AG04450 (cell line): ENCODE data around the gene TNFAIP8L2. TPM values are rescaled to one million over a fixed set of nuclear protein-coding genes. Genes with fewer than 3 reads are reported as not detected.

Experiments used
- polyA plus RNA-seq: library from polyadenylated mRNA; depleted of rRNA; stranded (reverse); fragments of >200 nt; gene quantifications from 2 replicates; pipeline ENCODE4 v1.2.3, GENCODE V29; 2011; rRNA removed

Gene TNFAIP8L2
- polyA plus RNA-seq, 1 experiment: not detected

Other genes starting within 250 kb of the TNFAIP8L2 start
- gene SETDB1, start 230.3 kb upstream of the TNFAIP8L2 start, polyA plus RNA-seq: 30.8 and 35.5 TPM in 2 replicates
- 193 and 217 TPM in 2 replicates for gene CERS2, start 181.8 kb upstream of the TNFAIP8L2 start, polyA plus RNA-seq
- 0.10 and 0.21 TPM in 2 replicates for gene ANXA9, start 174.4 kb upstream of the TNFAIP8L2 start, polyA plus RNA-seq
- 12.8 and 18.0 TPM in 2 replicates for gene MINDY1, start 149.7 kb upstream of the TNFAIP8L2 start, polyA plus RNA-seq
- 18.3 and 21.7 TPM in 2 replicates for gene PRUNE1, start 148.2 kb upstream of the TNFAIP8L2 start, polyA plus RNA-seq
- 0.09 and 0.16 TPM in 2 replicates for gene BNIPL, start 120.1 kb upstream of the TNFAIP8L2 start, polyA plus RNA-seq
- gene C1orf56, start 108.9 kb upstream of the TNFAIP8L2 start, polyA plus RNA-seq: 1.3 and 1.9 TPM in 2 replicates
- gene CDC42SE1, start 97.0 kb upstream of the TNFAIP8L2 start, polyA plus RNA-seq: 66.3 and 70.3 TPM in 2 replicates
- 25.2 and 28.3 TPM in 2 replicates for gene MLLT11, start 96.3 kb upstream of the TNFAIP8L2 start, polyA plus RNA-seq
- 9.8 and 10.0 TPM in 2 replicates for gene GABPB2, start 85.9 kb upstream of the TNFAIP8L2 start, polyA plus RNA-seq
- 1.3 and 1.8 TPM in 2 replicates for gene SEMA6C, start 10.0 kb upstream of the TNFAIP8L2 start, polyA plus RNA-seq
- gene LYSMD1, start 9.3 kb downstream of the TNFAIP8L2 start, polyA plus RNA-seq: 9.1 and 9.6 TPM in 2 replicates
- 24.9 and 29.2 TPM in 2 replicates for gene SCNM1, start 9.5 kb downstream of the TNFAIP8L2 start, polyA plus RNA-seq
- gene TMOD4, start 19.3 kb downstream of the TNFAIP8L2 start, polyA plus RNA-seq: not detected in 2 replicates
- gene VPS72, start 33.5 kb downstream of the TNFAIP8L2 start, polyA plus RNA-seq: 66.8 and 75.1 TPM in 2 replicates
- 170 and 179 TPM in 2 replicates for gene PIP5K1A, start 41.9 kb downstream of the TNFAIP8L2 start, polyA plus RNA-seq
- gene PSMD4, start 98.1 kb downstream of the TNFAIP8L2 start, polyA plus RNA-seq: 258 and 275 TPM in 2 replicates
- gene ZNF687, start 125.7 kb downstream of the TNFAIP8L2 start, polyA plus RNA-seq: 10.5 and 12.0 TPM in 2 replicates
- gene PI4KB, start 170.8 kb downstream of the TNFAIP8L2 start, polyA plus RNA-seq: 75.2 and 83.2 TPM in 2 replicates
- gene RFX5, start 190.6 kb downstream of the TNFAIP8L2 start, polyA plus RNA-seq: 40.9 and 42.7 TPM in 2 replicates
- gene SELENBP1, start 216.1 kb downstream of the TNFAIP8L2 start, polyA plus RNA-seq: 85.0 and 102 TPM in 2 replicates
- gene PSMB4, start 242.9 kb downstream of the TNFAIP8L2 start, polyA plus RNA-seq: 483 and 516 TPM in 2 replicates